Measurements from ENCODE around the gene PRR22.

DNA sequence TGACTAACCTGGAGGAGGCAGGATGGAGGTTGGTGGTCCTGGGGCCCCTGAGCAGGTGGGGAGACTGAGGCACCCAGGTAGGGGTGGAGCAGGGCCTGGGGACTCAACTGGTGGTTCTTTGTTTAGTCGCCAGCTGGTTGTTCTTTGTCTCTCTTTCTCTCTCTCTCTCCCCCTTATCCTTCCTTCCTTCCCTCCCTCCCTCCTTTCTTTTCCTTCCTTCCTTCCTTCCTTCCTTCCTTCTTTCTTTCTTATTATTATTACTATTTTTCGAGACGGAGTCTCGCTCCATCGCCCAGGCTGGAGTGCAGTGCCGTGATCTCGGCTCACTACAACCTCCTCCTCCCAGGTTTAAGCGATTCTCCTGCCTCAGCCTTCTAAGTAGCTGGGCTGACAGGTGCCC, 13.7 kb upstream of the PRR22 start:
- TF ChIP-seq, protein P1, sequence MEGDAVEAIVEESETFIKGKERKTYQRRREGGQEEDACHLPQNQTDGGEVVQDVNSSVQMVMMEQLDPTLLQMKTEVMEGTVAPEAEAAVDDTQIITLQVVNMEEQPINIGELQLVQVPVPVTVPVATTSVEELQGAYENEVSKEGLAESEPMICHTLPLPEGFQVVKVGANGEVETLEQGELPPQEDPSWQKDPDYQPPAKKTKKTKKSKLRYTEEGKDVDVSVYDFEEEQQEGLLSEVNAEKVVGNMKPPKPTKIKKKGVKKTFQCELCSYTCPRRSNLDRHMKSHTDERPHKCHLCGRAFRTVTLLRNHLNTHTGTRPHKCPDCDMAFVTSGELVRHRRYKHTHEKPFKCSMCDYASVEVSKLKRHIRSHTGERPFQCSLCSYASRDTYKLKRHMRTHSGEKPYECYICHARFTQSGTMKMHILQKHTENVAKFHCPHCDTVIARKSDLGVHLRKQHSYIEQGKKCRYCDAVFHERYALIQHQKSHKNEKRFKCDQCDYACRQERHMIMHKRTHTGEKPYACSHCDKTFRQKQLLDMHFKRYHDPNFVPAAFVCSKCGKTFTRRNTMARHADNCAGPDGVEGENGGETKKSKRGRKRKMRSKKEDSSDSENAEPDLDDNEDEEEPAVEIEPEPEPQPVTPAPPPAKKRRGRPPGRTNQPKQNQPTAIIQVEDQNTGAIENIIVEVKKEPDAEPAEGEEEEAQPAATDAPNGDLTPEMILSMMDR (IDR thresholded peaks at IDR 0.05), result no peak
- TF ChIP-seq POLR2A (IDR thresholded peaks at IDR 0.05) (no peak), POLR2AphosphoS5 (IDR thresholded peaks at IDR 0.05) (no peak)
